Pancreas (tissue), 10 donors: ENCODE results near the gene TRIM14. TPM values are rescaled to one million over a fixed set of nuclear protein-coding genes. Genes with fewer than 3 reads are reported as not detected.
A peak's percentile ranks its signal among the peaks of the same experiment; 100 is the strongest.
"Not testable (repeated sequence)": the region's sequence is repeated elsewhere in the genome, so short reads cannot be mapped to it uniquely, and the experiment has no call there.

Source experiments
- ATAC-seq, 4 donors: fragments of 200-7000 bp; cut with Tn5 transposase; one replicate each; pipeline versions ENCODE4 v1.8.0 to v1.9.1; 2020; ENCODE audit warnings: mild to moderate bottlenecking in 4 of 4, moderate library complexity in 4 of 4
- DNase-seq, 6 donors: peaks; one replicate each; pipeline ENCODE4 v3.0.0-alpha.2; 2020
- FAIRE-seq: peaks from 2 replicates; lab custom pipeline; 2012; peaks lifted over from hg19 to GRCh38; lab: Jason Lieb, UNC
- H3K27ac ChIP-seq, 4 donors: fragments of 200-600 bp; sonication (generic); 1 replicate in 3 of 4; 2 replicates in 1 of 4; pipeline versions ENCODE4 v1.5.0 to v1.8.0; 2020
- H3K27me3 ChIP-seq, 4 donors: fragments of 200-600 bp; one replicate each; pipeline ENCODE4 v1.8.0; 2021
- H3K36me3 ChIP-seq, 3 donors: fragments of 200-600 bp; sonication (generic) in 1 of 3; one replicate each; pipeline versions ENCODE4 v1.5.0 to v1.8.0; 2020 to 2021
- H3K4me1 ChIP-seq, 3 donors: fragments of 200-600 bp; one replicate each; pipeline ENCODE4 v1.8.0; 2021
- H3K4me3 ChIP-seq, 4 donors: fragments of 200-600 bp; sonication (generic) in 2 of 4; one replicate each; pipeline versions ENCODE4 v1.5.0 to v1.8.0; 2020 to 2021
- H3K9me3 ChIP-seq, 4 donors: fragments of 200-600 bp; one replicate each; pipeline ENCODE4 v1.8.0; 2021
- CTCF ChIP-seq, 4 donors: fragments of 200-600 bp; sonication (generic) in 3 of 4; IDR thresholded peaks; one replicate each; pipeline versions ENCODE4 v1.5.0 to v1.8.0; 2021; ENCODE audit warnings: antibody characterized with exemption in 4 of 4
- WGBS, 2 donors: extraction: QIAGEN DNeasy Blood & Tissue Kit; methylation state at CpG; one replicate each; pipeline ENCODE4 v1.1.7; 2013; 5-methylcytosine and 5-hydroxymethylcytosine counted together
- intact Hi-C, 3 donors: fragments of 100-400 bp; cut with DNase I; formaldehyde crosslinking; loops; one replicate each; pipeline versions ENCODE4 v1.11.1 to v1.14.2; 2022
- polyA plus RNA-seq, 2 donors: library from polyadenylated mRNA; stranded (reverse); fragments of 200-250 nt; gene quantifications; one replicate each; pipeline ENCODE4 v1.2.3, GENCODE V29; 2013
- total RNA-seq, 6 donors: library from RNA; stranded (reverse); fragmentation: NEBNext Ultra II Directional in 4 of 6; extraction: Animal tissue kit (Norgen Biotek cat#: 25700) in 4 of 6; gene quantifications; one replicate each; pipeline versions ENCODE4 v1.2.1 to v1.2.4, GENCODE V29; 2021 to 2023
- donor health status: healthy with polysubstance abuse.
- donor health status: DM: no; HTN: no; CAD: no; lungs with moderate emphysema.
- donor health status: DM: no; HTN: no; CAD: no.
- donor health status: control.
- donor health status: control.
- donor health status: Bipolar disorder and iron deficiency.
- donor health status: DM: yes; HTN: yes; CAD: no.
- donor health status: DM: no; HTN: no; CAD: no.
- donor health status: DM: no; HTN: no; CAD: no.
- donor health status: DM: yes; HTN: yes; CAD: no.

The TRIM14 gene
- total and polyA plus RNA-seq, 8 donors: 1.2 to 10.4 (median 1.9) TPM

GRCh38 chr9:98124637-98125426 lies 5.8 kb upstream of the TRIM14 start:
- H3K27ac ChIP-seq: no peak overlapping the region
- ATAC-seq: no peak
- H3K4me3 ChIP-seq: no peak overlapping the region
- H3K36me3 ChIP-seq: no peaks in the 10 kb centered on the region
- 88 to 96% methylated on average over 15 of the region's 15 CpGs for WGBS, 2 donors
- no peaks in the 10 kb centered on the region for H3K27me3 ChIP-seq
- no peak for TF ChIP-seq CTCF (IDR thresholded peaks at IDR 0.05)
- no peak for FAIRE-seq
- intact Hi-C loops: no loop called here
- H3K4me1 ChIP-seq: no peaks in the 10 kb centered on the region
- DNase-seq: no peak
- no peaks in the 10 kb centered on the region for H3K9me3 ChIP-seq

- DNase-seq: not testable (repeated sequence)
- 85 to 92% methylated on average over 13 of the region's 13 CpGs for WGBS, 2 donors
Measured at GRCh38 chr9:98124091-98124490, 5.1 kb upstream of the TRIM14 start.

GRCh38 chr9:98121058-98121457 lies 2.0 kb upstream of the TRIM14 start:
- peak; percentile 32 for FAIRE-seq
- Histone ChIP-seq H3K4me1 (no peaks in the 10 kb centered on the region), H3K27ac (no peak overlapping the region), H3K9me3 (no peaks in the 10 kb centered on the region), H3K4me3 (no peak overlapping the region), H3K36me3 (no peaks in the 10 kb centered on the region), H3K27me3 (no peaks in the 10 kb centered on the region)
- ATAC-seq: peak in 1 of 4 donors; percentile 12
- intact Hi-C loops: no loop called here
- TF ChIP-seq CTCF (IDR thresholded peaks at IDR 0.05): no peak
- no peak for DNase-seq
- WGBS, 2 donors: 49 to 50% methylated on average over 3 of the region's 3 CpGs

More at GRCh38 chr9:98124091-98124490, 5.1 kb upstream of the TRIM14 start:
- ATAC-seq, H3K4me3 ChIP-seq, FAIRE-seq, H3K9me3 ChIP-seq, H3K36me3 ChIP-seq, H3K4me1 ChIP-seq, intact Hi-C loops, H3K27ac ChIP-seq, H3K27me3 ChIP-seq: not testable (repeated sequence)

GRCh38 chr9:98120476-98120875 lies 1.5 kb upstream of the TRIM14 start:
- Histone ChIP-seq H3K4me1 (no peaks in the 10 kb centered on the region), H3K27ac (peak overlapping the region in 1 of 4 donors; percentile 7), H3K27me3 (no peaks in the 10 kb centered on the region), H3K4me3 (no peak overlapping the region), H3K9me3 (no peaks in the 10 kb centered on the region), H3K36me3 (no peaks in the 10 kb centered on the region)
- FAIRE-seq (no peak), ATAC-seq (no peak), DNase-seq (no peak)
- 75 to 81% methylated on average over 3 of the region's 3 CpGs for WGBS, 2 donors
- intact Hi-C loops: no loop called here
- no peak for TF ChIP-seq CTCF (IDR thresholded peaks at IDR 0.05)

- FAIRE-seq (no peak), ATAC-seq (peak; percentile 77 to 84 (median 82)), DNase-seq (peak in 4 of 6 donors; percentile 19 to 58 (median 46))
- intact Hi-C loops: no loop called here
- WGBS, 2 donors: 58 to 63% methylated on average over 5 of the region's 5 CpGs
- Histone ChIP-seq H3K27me3 (no peaks in the 10 kb centered on the region), H3K4me3 (peak overlapping the region in 2 of 4 donors; percentile 66 to 69), H3K4me1 (no peaks in the 10 kb centered on the region), H3K27ac (peak overlapping the region in 3 of 4 donors; percentile 27 to 68 (median 63)), H3K36me3 (no peaks in the 10 kb centered on the region), H3K9me3 (no peaks in the 10 kb centered on the region)
- no peak for TF ChIP-seq CTCF (IDR thresholded peaks at IDR 0.05)
Measured at GRCh38 chr9:98117984-98118639, 910 bp downstream of the TRIM14 start.

- intact Hi-C loops, H3K9me3 ChIP-seq, DNase-seq, H3K4me3 ChIP-seq, H3K27ac ChIP-seq, FAIRE-seq, ATAC-seq, H3K27me3 ChIP-seq, H3K36me3 ChIP-seq, H3K4me1 ChIP-seq: not testable (repeated sequence)
- 94 to 99% methylated on average over 6 of the region's 6 CpGs for WGBS, 2 donors
Measured at GRCh38 chr9:98117097-98117496, 1.9 kb downstream of the TRIM14 start.
